Measurements from ENCODE around the gene C6orf136. TPM values are rescaled to one million over a fixed set of nuclear protein-coding genes. Genes with fewer than 3 reads are reported as not detected.
A peak's percentile ranks its signal among the peaks of the same experiment; 100 is the strongest.
"Not testable (repeated sequence)": the region's sequence is repeated elsewhere in the genome, so short reads cannot be mapped to it uniquely, and the experiment has no call there.

C6orf136 gene
- total and polyA plus RNA-seq, 5 donors from 2014 or later, result 7.5 to 24.4 (median 13.4) TPM

GRCh38 chr6:30655743-30656094 is 8.8 kb downstream of the C6orf136 start:
- Histone ChIP-seq H3K27me3 (ENCODE audit: control insufficient read depth, insufficient read depth, low read length) (no peaks in the 10 kb centered on the region), H3K9me3 (ENCODE audit: control insufficient read depth in 2 of 2, low read length in 2 of 2) (no peaks in the 10 kb centered on the region), H3K36me3 (ENCODE audit: control insufficient read depth, insufficient read depth, low read length) (peaks cover 87% of the 10 kb centered on the region), H3K4me1 (ENCODE audit: control insufficient read depth, insufficient read depth, low read length, poor library complexity, severe bottlenecking) (no peaks in the 10 kb centered on the region), H3K27ac (ENCODE audit: insufficient read depth, low read length, poor library complexity, severe bottlenecking) (no peak overlapping the region), H3K4me3 (ENCODE audit: low read depth, low read length) (no peak overlapping the region)
- DNase-seq (no peak), ATAC-seq (ENCODE audit: low read depth in 2 of 2) (no peak)
- Mint-ChIP-seq H3K36me3 (peaks cover 52% of the 10 kb centered on the region), H3K4me3 (no peak overlapping the region), H3K9me3 (no peaks in the 10 kb centered on the region), H3K27me3 (no peaks in the 10 kb centered on the region), H3K4me1 (peaks cover 0 to 5% (median 0%) of the 10 kb centered on the region in 4 donors), H3K27ac (peak overlapping the region in 2 of 3 donors; percentile 28 to 51)

- H3K27me3 Mint-ChIP-seq, result no peaks in the 10 kb centered on the region
- H3K27ac ChIP-seq (ENCODE audit: insufficient read depth, low read length, poor library complexity, severe bottlenecking), result no peak overlapping the region
- H3K36me3 Mint-ChIP-seq, result peaks cover 50% of the 10 kb centered on the region
- no peak for DNase-seq
- H3K27ac Mint-ChIP-seq, result no peak overlapping the region
- H3K9me3 ChIP-seq (ENCODE audit: control insufficient read depth in 2 of 2, low read length in 2 of 2), result no peaks in the 10 kb centered on the region
- H3K4me1 ChIP-seq (ENCODE audit: control insufficient read depth, insufficient read depth, low read length, poor library complexity, severe bottlenecking), result no peaks in the 10 kb centered on the region
- no peaks in the 10 kb centered on the region for H3K27me3 ChIP-seq (ENCODE audit: control insufficient read depth, insufficient read depth, low read length)
- H3K9me3 Mint-ChIP-seq, result no peaks in the 10 kb centered on the region
- H3K4me1 Mint-ChIP-seq, result peaks cover 0 to 5% (median 0%) of the 10 kb centered on the region in 4 donors
- ATAC-seq (ENCODE audit: low read depth in 2 of 2), result no peak
- no peak overlapping the region for H3K4me3 ChIP-seq (ENCODE audit: low read depth, low read length)
- H3K36me3 ChIP-seq (ENCODE audit: control insufficient read depth, insufficient read depth, low read length), result peaks cover 83% of the 10 kb centered on the region
- no peak overlapping the region for H3K4me3 Mint-ChIP-seq
Measured at GRCh38 chr6:30656513-30656912, 9.6 kb downstream of the C6orf136 start.

- peaks cover 55% of the 10 kb centered on the region for H3K36me3 Mint-ChIP-seq
- Histone ChIP-seq H3K36me3 (ENCODE audit: control insufficient read depth, insufficient read depth, low read length) (peaks cover 83% of the 10 kb centered on the region), H3K4me3 (ENCODE audit: low read depth, low read length) (no peak overlapping the region), H3K9me3 (ENCODE audit: control insufficient read depth in 2 of 2, low read length in 2 of 2) (no peaks in the 10 kb centered on the region), H3K27ac (ENCODE audit: insufficient read depth, low read length, poor library complexity, severe bottlenecking) (no peak overlapping the region), H3K27me3 (ENCODE audit: control insufficient read depth, insufficient read depth, low read length) (no peaks in the 10 kb centered on the region), H3K4me1 (ENCODE audit: control insufficient read depth, insufficient read depth, low read length, poor library complexity, severe bottlenecking) (no peaks in the 10 kb centered on the region)
- H3K27ac Mint-ChIP-seq, result peak overlapping the region in 2 of 3 donors; percentile 38 to 58
- H3K4me3 Mint-ChIP-seq, result no peak overlapping the region
- DNase-seq (no peak), ATAC-seq (ENCODE audit: low read depth in 2 of 2) (no peak)
- H3K9me3 Mint-ChIP-seq, result no peaks in the 10 kb centered on the region
- peaks cover 0 to 5% (median 0%) of the 10 kb centered on the region in 4 donors for H3K4me1 Mint-ChIP-seq
- no peaks in the 10 kb centered on the region for H3K27me3 Mint-ChIP-seq
Measured at GRCh38 chr6:30657454-30657853, 10.5 kb downstream of the C6orf136 start.

- peaks cover 59% of the 10 kb centered on the region for H3K36me3 Mint-ChIP-seq
- not testable (repeated sequence) for H3K27me3 Mint-ChIP-seq; H3K4me3 ChIP-seq (ENCODE audit: low read depth, low read length); H3K4me1 ChIP-seq (ENCODE audit: control insufficient read depth, insufficient read depth, low read length, poor library complexity, severe bottlenecking); H3K4me3 Mint-ChIP-seq; H3K4me1 Mint-ChIP-seq; H3K9me3 ChIP-seq (ENCODE audit: control insufficient read depth in 2 of 2, low read length in 2 of 2); DNase-seq; H3K27ac ChIP-seq (ENCODE audit: insufficient read depth, low read length, poor library complexity, severe bottlenecking); H3K27me3 ChIP-seq (ENCODE audit: control insufficient read depth, insufficient read depth, low read length); H3K9me3 Mint-ChIP-seq; ATAC-seq (ENCODE audit: low read depth in 2 of 2)
- peak overlapping the region in 1 of 3 donors; percentile 38 for H3K27ac Mint-ChIP-seq
- peaks cover 83% of the 10 kb centered on the region for H3K36me3 ChIP-seq (ENCODE audit: control insufficient read depth, insufficient read depth, low read length)
Measured at GRCh38 chr6:30657922-30658321, 11.0 kb downstream of the C6orf136 start.

DNA sequence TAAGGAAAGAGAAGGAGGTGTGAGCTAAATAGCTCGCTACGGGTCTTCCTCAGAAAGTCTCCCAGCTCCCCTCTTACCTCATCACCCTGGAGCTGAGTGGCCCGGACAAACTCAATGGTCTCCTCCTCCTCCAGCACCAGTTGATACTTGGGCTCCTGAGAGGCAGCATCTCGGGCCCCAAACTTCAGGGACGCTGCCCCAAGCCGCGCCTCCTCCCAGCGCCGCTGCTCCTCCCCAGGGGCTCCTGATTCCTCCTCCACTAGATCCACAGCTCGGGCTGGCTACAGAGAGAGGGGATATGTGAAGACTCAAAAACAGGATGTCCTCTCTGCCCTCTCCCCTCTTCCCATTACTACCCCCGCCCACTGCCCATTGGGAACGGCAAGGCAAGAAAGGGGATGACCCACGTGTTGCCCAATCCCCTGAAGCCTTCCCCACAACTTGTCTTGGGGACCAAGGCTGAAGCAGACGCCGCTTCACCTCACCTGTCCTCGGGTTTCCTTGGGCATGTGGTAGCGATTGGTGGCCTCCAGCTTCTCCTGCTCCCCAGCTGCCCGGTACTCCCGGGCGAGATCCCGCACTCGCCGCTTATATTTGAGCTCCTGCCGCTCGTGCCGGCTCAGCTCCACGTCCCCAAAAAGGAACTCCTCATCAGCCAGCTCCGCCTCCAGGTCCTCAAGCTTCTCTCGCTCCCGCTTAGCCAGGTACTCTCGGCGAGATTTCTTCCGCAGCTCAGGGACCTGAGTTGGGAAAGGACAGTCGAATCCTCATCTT is 18.2 kb downstream of the C6orf136 start:
- Mint-ChIP-seq H3K27me3 (no peaks in the 10 kb centered on the region), H3K4me1 (peaks cover 4 to 13% (median 5%) of the 10 kb centered on the region in 4 donors), H3K4me3 (no peak overlapping the region), H3K27ac (peak overlapping the region in 1 of 3 donors; percentile 63), H3K36me3 (peaks cover 49% of the 10 kb centered on the region), H3K9me3 (no peaks in the 10 kb centered on the region)
- H3K4me3 ChIP-seq (ENCODE audit: low read depth, low read length), result no peak overlapping the region
- DNase-seq (no peak), ATAC-seq (ENCODE audit: low read depth in 2 of 2) (no peak)
- no peaks in the 10 kb centered on the region for H3K9me3 ChIP-seq (ENCODE audit: control insufficient read depth in 2 of 2, low read length in 2 of 2)
- H3K27ac ChIP-seq (ENCODE audit: insufficient read depth, low read length, poor library complexity, severe bottlenecking), result no peak overlapping the region
- H3K27me3 ChIP-seq (ENCODE audit: control insufficient read depth, insufficient read depth, low read length), result no peaks in the 10 kb centered on the region
- no peaks in the 10 kb centered on the region for H3K4me1 ChIP-seq (ENCODE audit: control insufficient read depth, insufficient read depth, low read length, poor library complexity, severe bottlenecking)
- peaks cover 64% of the 10 kb centered on the region for H3K36me3 ChIP-seq (ENCODE audit: control insufficient read depth, insufficient read depth, low read length)

- Mint-ChIP-seq H3K36me3 (peaks cover 55% of the 10 kb centered on the region), H3K4me1 (peaks cover 9 to 24% (median 13%) of the 10 kb centered on the region in 4 donors), H3K27ac (peak overlapping the region in 1 of 3 donors; percentile 63)
- H3K9me3 ChIP-seq (ENCODE audit: control insufficient read depth in 2 of 2, low read length in 2 of 2); H3K4me3 ChIP-seq (ENCODE audit: low read depth, low read length); H3K27ac ChIP-seq (ENCODE audit: insufficient read depth, low read length, poor library complexity, severe bottlenecking); H3K4me1 ChIP-seq (ENCODE audit: control insufficient read depth, insufficient read depth, low read length, poor library complexity, severe bottlenecking); H3K4me3 Mint-ChIP-seq; DNase-seq; ATAC-seq (ENCODE audit: low read depth in 2 of 2); H3K27me3 Mint-ChIP-seq; H3K27me3 ChIP-seq (ENCODE audit: control insufficient read depth, insufficient read depth, low read length); H3K9me3 Mint-ChIP-seq: not testable (repeated sequence)
- H3K36me3 ChIP-seq (ENCODE audit: control insufficient read depth, insufficient read depth, low read length), result peaks cover 69% of the 10 kb centered on the region
Measured at GRCh38 chr6:30666300-30666699, 19.4 kb downstream of the C6orf136 start.

- no peak overlapping the region for H3K4me3 ChIP-seq (ENCODE audit: low read depth, low read length)
- DNase-seq, result no peak
- no peaks in the 10 kb centered on the region for H3K9me3 ChIP-seq (ENCODE audit: control insufficient read depth in 2 of 2, low read length in 2 of 2)
- Mint-ChIP-seq H3K27ac (peak overlapping the region; percentile 42 to 81 (median 79)), H3K36me3 (peaks cover 26% of the 10 kb centered on the region), H3K27me3 (peaks cover 5% of the 10 kb centered on the region), H3K9me3 (no peaks in the 10 kb centered on the region), H3K4me1 (peaks cover 16 to 39% (median 22%) of the 10 kb centered on the region in 4 donors), H3K4me3 (peak overlapping the region; percentile 73 to 91 (median 80))
- H3K36me3 ChIP-seq (ENCODE audit: control insufficient read depth, insufficient read depth, low read length), result peaks cover 31% of the 10 kb centered on the region
- no peaks in the 10 kb centered on the region for H3K27me3 ChIP-seq (ENCODE audit: control insufficient read depth, insufficient read depth, low read length)
- no peak overlapping the region for H3K27ac ChIP-seq (ENCODE audit: insufficient read depth, low read length, poor library complexity, severe bottlenecking)
- ATAC-seq (ENCODE audit: low read depth in 2 of 2), result no peak
- peaks cover 21% of the 10 kb centered on the region for H3K4me1 ChIP-seq (ENCODE audit: control insufficient read depth, insufficient read depth, low read length, poor library complexity, severe bottlenecking)
Measured at GRCh38 chr6:30670760-30671527, 24.0 kb downstream of the C6orf136 start.

All from CD4-positive, CD25-positive, alpha-beta regulatory T cell (primary cell).